Body of pancreas (tissue), 4 donors: ENCODE measurements around the gene GPR3.
A peak's percentile ranks its signal among the peaks of the same experiment; 100 is the strongest.

Source experiments
- POLR2A ChIP-seq, 3 donors: fragments of 450-650 bp; IDR thresholded peaks; one replicate each; pipeline ENCODE4 v1.6.1; 2016; ENCODE audit warnings: antibody characterized with exemption in 3 of 3, mild to moderate bottlenecking in 2 of 3
- TF ChIP-seq, protein P1 (sequence below), 7 experiments: fragments of 450-650 bp in 4 of 7; fragments of 200-600 bp in 3 of 7; sonication (generic) in 3 of 7; IDR thresholded peaks; one replicate each; pipeline ENCODE4 v1.5.1; 2016 to 2019; ENCODE audit warnings: antibody characterized with exemption in 7 of 7

- TF ChIP-seq, protein P1, sequence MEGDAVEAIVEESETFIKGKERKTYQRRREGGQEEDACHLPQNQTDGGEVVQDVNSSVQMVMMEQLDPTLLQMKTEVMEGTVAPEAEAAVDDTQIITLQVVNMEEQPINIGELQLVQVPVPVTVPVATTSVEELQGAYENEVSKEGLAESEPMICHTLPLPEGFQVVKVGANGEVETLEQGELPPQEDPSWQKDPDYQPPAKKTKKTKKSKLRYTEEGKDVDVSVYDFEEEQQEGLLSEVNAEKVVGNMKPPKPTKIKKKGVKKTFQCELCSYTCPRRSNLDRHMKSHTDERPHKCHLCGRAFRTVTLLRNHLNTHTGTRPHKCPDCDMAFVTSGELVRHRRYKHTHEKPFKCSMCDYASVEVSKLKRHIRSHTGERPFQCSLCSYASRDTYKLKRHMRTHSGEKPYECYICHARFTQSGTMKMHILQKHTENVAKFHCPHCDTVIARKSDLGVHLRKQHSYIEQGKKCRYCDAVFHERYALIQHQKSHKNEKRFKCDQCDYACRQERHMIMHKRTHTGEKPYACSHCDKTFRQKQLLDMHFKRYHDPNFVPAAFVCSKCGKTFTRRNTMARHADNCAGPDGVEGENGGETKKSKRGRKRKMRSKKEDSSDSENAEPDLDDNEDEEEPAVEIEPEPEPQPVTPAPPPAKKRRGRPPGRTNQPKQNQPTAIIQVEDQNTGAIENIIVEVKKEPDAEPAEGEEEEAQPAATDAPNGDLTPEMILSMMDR (IDR thresholded peaks at IDR 0.05), result peak in 1 of 7 experiments; percentile 9
- no peak for TF ChIP-seq POLR2A (IDR thresholded peaks at IDR 0.05)
Observed at GRCh38 chr1:27368869-27369582, 23.4 kb upstream of the GPR3 start.
